NB4 (cell line): Measurements from ENCODE around the gene CHST6.

Experiments used
- MAX ChIP-seq: IDR thresholded peaks from 2 replicates; pipeline ENCODE4 v1.6.1; 2011; ENCODE audit warnings: low read depth, low read length
- MYC ChIP-seq: IDR thresholded peaks from 2 replicates; pipeline ENCODE4 v1.6.1; 2011; ENCODE audit warnings: low read depth, low read length
- POLR2A ChIP-seq: IDR thresholded peaks from 2 replicates; pipeline ENCODE4 v1.6.1; 2011; ENCODE audit warnings: mild to moderate bottlenecking; ENCODE audit not compliant: insufficient read length; ENCODE audit errors: extremely low read depth
- TF ChIP-seq, protein P1 (sequence below): IDR thresholded peaks from one replicate; pipeline ENCODE4 v1.5.1; 2012; ENCODE audit warnings: low read depth, low read length

DNA sequence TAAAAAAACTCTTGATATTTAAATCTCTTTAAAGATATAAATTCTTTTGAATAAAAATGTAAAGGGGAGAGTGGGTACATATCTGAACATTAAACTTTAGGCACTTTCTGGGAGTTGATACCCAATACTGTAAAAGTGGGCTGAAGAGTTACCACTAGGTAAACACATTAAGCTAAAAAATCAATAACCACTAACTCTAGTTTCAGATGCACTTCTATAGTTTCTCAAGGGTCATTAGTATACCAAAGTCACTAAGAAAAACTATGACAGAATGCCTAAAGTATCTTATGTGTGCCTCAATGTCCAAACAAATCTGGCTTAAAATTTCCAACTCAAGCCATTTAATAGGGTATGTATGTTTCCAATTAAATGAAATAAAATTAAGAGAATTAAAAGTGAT lies 48.8 kb downstream of the CHST6 start:
- TF ChIP-seq, protein P1, sequence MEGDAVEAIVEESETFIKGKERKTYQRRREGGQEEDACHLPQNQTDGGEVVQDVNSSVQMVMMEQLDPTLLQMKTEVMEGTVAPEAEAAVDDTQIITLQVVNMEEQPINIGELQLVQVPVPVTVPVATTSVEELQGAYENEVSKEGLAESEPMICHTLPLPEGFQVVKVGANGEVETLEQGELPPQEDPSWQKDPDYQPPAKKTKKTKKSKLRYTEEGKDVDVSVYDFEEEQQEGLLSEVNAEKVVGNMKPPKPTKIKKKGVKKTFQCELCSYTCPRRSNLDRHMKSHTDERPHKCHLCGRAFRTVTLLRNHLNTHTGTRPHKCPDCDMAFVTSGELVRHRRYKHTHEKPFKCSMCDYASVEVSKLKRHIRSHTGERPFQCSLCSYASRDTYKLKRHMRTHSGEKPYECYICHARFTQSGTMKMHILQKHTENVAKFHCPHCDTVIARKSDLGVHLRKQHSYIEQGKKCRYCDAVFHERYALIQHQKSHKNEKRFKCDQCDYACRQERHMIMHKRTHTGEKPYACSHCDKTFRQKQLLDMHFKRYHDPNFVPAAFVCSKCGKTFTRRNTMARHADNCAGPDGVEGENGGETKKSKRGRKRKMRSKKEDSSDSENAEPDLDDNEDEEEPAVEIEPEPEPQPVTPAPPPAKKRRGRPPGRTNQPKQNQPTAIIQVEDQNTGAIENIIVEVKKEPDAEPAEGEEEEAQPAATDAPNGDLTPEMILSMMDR: no peak
- no peak for TF ChIP-seq MYC
- no peak for TF ChIP-seq POLR2A
- no peak for TF ChIP-seq MAX
